GM12874 (cell line): Measurements from ENCODE around the gene DAZAP1.

Experiments
- CTCF ChIP-seq: IDR thresholded peaks from 2 replicates; pipeline ENCODE4 v1.5.1; 2011; ENCODE audit warnings: low read depth, mild to moderate bottlenecking, control low read depth, low read length, moderate library complexity; ENCODE audit not compliant: insufficient read depth

The DAZAP1 gene

GRCh38 chr19:1428738-1429391 is 21.5 kb downstream of the DAZAP1 start:
- no peak for TF ChIP-seq CTCF

- TF ChIP-seq CTCF = no peak
Observed at GRCh38 chr19:1429750-1430149, 22.4 kb downstream of the DAZAP1 start.

- TF ChIP-seq CTCF = no peak
Observed at GRCh38 chr19:1430246-1430645, 22.9 kb downstream of the DAZAP1 start.

- TF ChIP-seq CTCF = no peak
Observed at GRCh38 chr19:1431759-1432506, 24.5 kb downstream of the DAZAP1 start.

- TF ChIP-seq CTCF = no peak
Observed at GRCh38 chr19:1432507-1432887, 25.1 kb downstream of the DAZAP1 start.

GRCh38 chr19:1433119-1434039 is 26.0 kb downstream of the DAZAP1 start:
- TF ChIP-seq CTCF = no peak

- no peak for TF ChIP-seq CTCF
Observed at GRCh38 chr19:1434040-1434366, 26.6 kb downstream of the DAZAP1 start.
